Measurements from ENCODE around the gene TVP23A. TPM values are rescaled to one million over a fixed set of nuclear protein-coding genes. Genes with fewer than 3 reads are reported as not detected.
"Not testable (repeated sequence)": the region's sequence is repeated elsewhere in the genome, so short reads cannot be mapped to it uniquely, and the experiment has no call there.

TVP23A gene
- total RNA-seq, 1 donor from 2014 or later: 0.21 TPM

DNA sequence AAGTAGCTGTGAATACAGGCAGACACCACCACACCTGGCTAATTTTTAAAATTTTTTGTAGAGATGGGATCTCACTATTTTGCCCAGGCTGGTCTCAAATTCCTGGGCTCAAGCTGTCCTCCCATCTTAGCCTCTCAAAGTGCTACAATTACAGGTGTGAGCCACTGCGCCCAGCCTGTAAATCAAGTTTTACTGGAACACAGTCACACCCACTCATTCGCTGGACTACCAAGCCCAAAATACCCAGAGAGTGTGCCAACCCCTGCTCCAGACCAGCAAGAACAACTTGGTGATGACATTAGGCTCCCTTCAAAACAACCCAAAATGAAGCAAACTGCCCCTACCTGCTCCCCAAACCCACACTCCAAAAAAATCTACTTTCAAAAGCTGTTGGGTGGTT is 36.0 kb downstream of the TVP23A start:
- TF ChIP-seq, protein P1, sequence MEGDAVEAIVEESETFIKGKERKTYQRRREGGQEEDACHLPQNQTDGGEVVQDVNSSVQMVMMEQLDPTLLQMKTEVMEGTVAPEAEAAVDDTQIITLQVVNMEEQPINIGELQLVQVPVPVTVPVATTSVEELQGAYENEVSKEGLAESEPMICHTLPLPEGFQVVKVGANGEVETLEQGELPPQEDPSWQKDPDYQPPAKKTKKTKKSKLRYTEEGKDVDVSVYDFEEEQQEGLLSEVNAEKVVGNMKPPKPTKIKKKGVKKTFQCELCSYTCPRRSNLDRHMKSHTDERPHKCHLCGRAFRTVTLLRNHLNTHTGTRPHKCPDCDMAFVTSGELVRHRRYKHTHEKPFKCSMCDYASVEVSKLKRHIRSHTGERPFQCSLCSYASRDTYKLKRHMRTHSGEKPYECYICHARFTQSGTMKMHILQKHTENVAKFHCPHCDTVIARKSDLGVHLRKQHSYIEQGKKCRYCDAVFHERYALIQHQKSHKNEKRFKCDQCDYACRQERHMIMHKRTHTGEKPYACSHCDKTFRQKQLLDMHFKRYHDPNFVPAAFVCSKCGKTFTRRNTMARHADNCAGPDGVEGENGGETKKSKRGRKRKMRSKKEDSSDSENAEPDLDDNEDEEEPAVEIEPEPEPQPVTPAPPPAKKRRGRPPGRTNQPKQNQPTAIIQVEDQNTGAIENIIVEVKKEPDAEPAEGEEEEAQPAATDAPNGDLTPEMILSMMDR (IDR thresholded peaks at IDR 0.05; ENCODE audit: insufficient read depth, low read length, poor library complexity, severe bottlenecking): no peak
- Histone ChIP-seq H3K27me3 (ENCODE audit: control insufficient read depth, insufficient read depth, low read length) (no peaks in the 10 kb centered on the region), H3K36me3 (ENCODE audit: control insufficient read depth, insufficient read depth, low read length) (no peaks in the 10 kb centered on the region), H3K4me3 (ENCODE audit: low read depth, low read length) (no peak overlapping the region)
- DNase-seq (ENCODE audit: low read depth): no peak

DNA sequence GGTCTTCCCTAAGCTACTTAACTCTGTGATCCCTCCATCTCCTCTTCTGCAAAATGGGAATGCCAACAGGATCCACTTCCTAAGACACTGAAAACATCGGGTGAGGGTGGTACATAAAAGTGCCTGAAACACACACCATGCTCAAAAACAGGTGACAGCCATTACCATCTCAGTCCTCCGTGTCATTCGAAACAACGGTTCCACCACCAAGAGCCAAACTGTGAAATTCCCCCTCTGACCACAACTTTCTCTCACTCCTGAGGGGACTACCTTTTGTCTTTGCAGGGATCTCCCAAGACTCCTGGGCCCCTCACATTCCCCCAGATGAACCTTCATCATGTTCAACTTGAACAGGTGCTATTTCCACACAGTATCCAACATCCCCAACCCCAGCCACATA is 38.0 kb downstream of the TVP23A start:
- TF ChIP-seq, protein P1 (IDR thresholded peaks at IDR 0.05; ENCODE audit: insufficient read depth, low read length, poor library complexity, severe bottlenecking): no peak
- no peak overlapping the region for H3K4me3 ChIP-seq (ENCODE audit: low read depth, low read length)
- H3K27me3 ChIP-seq (ENCODE audit: control insufficient read depth, insufficient read depth, low read length): no peaks in the 10 kb centered on the region
- no peak for DNase-seq (ENCODE audit: low read depth)
- no peaks in the 10 kb centered on the region for H3K36me3 ChIP-seq (ENCODE audit: control insufficient read depth, insufficient read depth, low read length)

DNA sequence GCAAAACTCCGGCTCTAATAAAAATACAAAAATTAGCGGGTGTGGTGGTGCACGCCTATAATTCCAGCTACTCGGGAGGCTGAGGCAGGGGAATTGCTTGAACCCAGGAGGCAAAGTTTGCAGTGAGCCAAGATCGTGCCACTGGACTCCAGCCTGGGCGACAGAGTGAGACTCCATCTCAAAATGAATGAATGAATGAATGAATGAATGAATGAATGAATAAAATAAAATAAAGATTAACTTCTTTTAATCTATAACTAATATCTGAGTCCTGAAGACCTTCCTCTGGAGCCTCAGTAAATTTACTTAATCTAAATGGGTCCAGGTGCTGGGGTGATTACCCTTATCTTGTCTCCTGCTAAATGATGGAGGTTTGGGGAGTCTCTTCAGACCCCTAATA is 38.7 kb downstream of the TVP23A start:
- H3K27me3 ChIP-seq (ENCODE audit: control insufficient read depth, insufficient read depth, low read length); H3K4me3 ChIP-seq (ENCODE audit: low read depth, low read length); H3K36me3 ChIP-seq (ENCODE audit: control insufficient read depth, insufficient read depth, low read length); DNase-seq (ENCODE audit: low read depth): not testable (repeated sequence)

DNA sequence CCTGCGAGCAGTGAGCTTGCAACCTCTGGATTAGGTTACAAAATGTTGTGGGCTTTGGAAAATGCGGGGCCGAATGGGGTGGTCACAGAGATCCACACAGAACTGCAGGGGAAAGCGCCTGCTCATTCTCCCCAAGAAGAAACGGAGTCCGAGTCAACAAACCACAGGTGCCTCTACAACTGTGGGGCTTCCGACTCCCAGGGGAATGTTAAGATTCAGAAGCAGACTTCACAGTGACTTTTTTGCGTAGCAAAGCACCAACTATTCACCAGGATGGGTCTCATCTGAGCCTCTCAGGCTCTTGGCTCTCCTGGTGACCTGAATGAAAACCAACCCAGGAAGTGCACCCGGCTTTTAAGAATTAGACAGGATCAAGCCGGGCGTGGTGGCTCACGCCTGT is 41.2 kb downstream of the TVP23A start:
- no peak for DNase-seq (ENCODE audit: low read depth)
- TF ChIP-seq, protein P1 (IDR thresholded peaks at IDR 0.05; ENCODE audit: insufficient read depth, low read length, poor library complexity, severe bottlenecking): no peak
- Histone ChIP-seq H3K36me3 (ENCODE audit: control insufficient read depth, insufficient read depth, low read length) (no peaks in the 10 kb centered on the region), H3K27me3 (ENCODE audit: control insufficient read depth, insufficient read depth, low read length) (peaks cover 4% of the 10 kb centered on the region), H3K4me3 (ENCODE audit: low read depth, low read length) (no peak overlapping the region)

DNA sequence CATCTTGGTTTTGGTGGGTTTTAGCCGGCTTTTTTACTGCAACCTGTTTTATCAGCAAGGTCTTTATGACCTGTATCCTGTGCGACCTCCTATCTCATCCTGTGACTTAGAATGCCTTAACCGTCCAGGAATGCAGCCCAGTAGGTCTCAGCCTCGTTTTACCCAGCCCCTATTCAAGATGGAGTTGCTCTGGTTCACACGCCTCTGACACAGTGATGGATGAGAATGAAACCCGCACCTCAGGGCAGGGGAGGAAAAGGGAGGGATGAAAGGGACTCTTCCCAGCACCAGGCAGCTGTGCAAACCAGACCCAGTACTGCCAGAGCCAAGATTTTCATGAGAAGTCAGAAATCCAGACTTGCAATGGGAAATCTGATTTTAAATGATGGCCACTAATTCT is 41.7 kb downstream of the TVP23A start:
- H3K36me3 ChIP-seq (ENCODE audit: control insufficient read depth, insufficient read depth, low read length); H3K4me3 ChIP-seq (ENCODE audit: low read depth, low read length); H3K27me3 ChIP-seq (ENCODE audit: control insufficient read depth, insufficient read depth, low read length); DNase-seq (ENCODE audit: low read depth): not testable (repeated sequence)

DNA sequence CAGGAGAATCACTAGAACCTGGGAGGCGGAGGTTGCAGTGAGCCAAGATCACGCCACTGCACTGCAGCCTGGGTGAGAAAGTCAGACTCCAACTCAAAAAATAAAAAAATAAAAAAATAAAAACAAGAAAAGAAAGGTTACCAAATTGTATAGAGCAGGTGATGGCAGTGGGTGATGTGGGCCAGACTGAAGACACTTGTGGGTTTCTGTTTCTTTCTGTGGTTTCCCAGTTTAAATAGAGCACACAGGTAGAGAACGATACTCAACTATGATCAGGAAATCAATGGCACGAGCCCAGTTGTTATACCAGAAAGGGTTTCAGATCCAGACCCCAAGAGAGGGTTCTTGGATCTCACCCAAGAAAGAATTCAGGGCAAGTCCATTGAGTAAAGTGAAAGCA is 42.3 kb downstream of the TVP23A start:
- TF ChIP-seq, protein P1 (IDR thresholded peaks at IDR 0.05; ENCODE audit: insufficient read depth, low read length, poor library complexity, severe bottlenecking): no peak

DNA sequence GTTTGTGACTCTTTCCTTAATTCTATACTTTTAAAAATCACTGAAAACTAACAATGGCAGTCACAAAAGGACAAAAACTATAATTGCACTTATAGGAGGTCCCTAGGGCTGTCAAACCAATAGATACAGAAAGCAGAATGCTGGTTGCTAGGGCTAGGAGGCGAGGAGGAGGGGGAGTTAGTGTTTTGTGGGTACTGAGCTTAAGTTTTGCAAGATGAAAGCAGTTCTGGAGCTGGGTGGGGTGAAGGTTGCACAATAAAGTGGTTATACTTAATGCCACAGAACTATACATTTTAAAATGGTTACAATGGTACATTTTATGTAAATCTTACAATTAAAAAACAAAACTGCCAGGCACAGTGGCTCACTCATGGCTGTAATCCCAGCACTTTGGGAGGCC is 47.7 kb downstream of the TVP23A start:
- no peak overlapping the region for H3K4me3 ChIP-seq (ENCODE audit: low read depth, low read length)
- DNase-seq (ENCODE audit: low read depth): no peak
- TF ChIP-seq, protein P1 (IDR thresholded peaks at IDR 0.05; ENCODE audit: insufficient read depth, low read length, poor library complexity, severe bottlenecking): no peak
- H3K27me3 ChIP-seq (ENCODE audit: control insufficient read depth, insufficient read depth, low read length): peaks cover 4% of the 10 kb centered on the region
- H3K36me3 ChIP-seq (ENCODE audit: control insufficient read depth, insufficient read depth, low read length): no peaks in the 10 kb centered on the region

More for the DNA sequence above, 42.3 kb downstream of the TVP23A start:
- no peak overlapping the region for H3K4me3 ChIP-seq (ENCODE audit: low read depth, low read length)
- H3K27me3 ChIP-seq (ENCODE audit: control insufficient read depth, insufficient read depth, low read length): peaks cover 4% of the 10 kb centered on the region
- H3K36me3 ChIP-seq (ENCODE audit: control insufficient read depth, insufficient read depth, low read length): no peaks in the 10 kb centered on the region
- no peak for DNase-seq (ENCODE audit: low read depth)

All from kidney epithelial cell (primary cell).